Activated CD8-positive, alpha-beta memory T cell treated with anti-CD3 and anti-CD28 coated beads for 24 hours (primary cell): ENCODE results near the gene ADAMTSL5.
"Not testable (repeated sequence)": the region's sequence is repeated elsewhere in the genome, so short reads cannot be mapped to it uniquely, and the experiment has no call there.

Experiments used
- DNase-seq: peaks from one replicate; pipeline ENCODE4 v3.0.0-alpha.2; 2020

The ADAMTSL5 gene

DNA sequence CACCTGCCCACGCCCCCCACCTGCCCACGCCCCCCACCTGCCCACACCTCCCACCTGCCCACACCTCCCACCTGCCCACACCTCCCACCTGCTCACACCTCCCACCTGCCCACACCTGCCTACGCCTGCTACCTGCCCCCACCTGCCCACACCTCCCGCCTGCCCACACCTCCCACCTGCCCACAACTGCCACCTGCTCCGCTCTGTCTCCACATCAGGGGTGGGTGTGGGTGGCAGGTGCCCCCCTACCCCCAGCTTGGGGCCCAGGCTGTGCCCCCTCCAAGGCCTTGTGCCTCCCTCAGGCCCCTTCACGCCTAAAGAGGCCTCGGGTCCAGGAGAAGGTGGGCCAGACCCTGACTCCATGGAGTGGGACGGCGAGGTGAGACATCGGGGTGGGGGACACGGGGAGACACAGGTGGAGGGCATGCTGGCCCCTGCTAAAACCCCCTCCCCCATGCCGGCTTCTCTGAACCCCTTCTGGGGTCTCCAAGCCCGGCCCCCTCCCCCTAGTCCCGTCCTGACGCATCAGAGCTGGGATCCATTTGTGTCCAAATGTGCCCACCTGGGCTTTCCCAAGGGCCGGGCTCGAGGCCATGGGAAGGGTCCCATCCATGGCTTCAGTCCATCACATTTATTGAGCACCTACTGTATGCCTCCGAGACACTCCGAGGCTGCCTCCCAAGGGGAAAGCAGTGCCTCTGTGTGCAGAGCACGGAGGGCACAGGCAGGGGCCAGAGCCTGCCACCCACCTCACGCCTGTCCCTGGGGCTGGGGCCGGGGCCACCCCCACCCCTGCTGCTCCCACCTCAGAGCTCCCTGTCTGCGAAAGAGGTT is 16.0 kb upstream of the ADAMTSL5 start:
- DNase-seq: no peak

GRCh38 chr19:1527650-1528309 is 15.0 kb upstream of the ADAMTSL5 start:
- no peak for DNase-seq

GRCh38 chr19:1526979-1527649 is 14.3 kb upstream of the ADAMTSL5 start:
- no peak for DNase-seq

GRCh38 chr19:1526066-1526778 is 13.4 kb upstream of the ADAMTSL5 start:
- DNase-seq: no peak

DNA sequence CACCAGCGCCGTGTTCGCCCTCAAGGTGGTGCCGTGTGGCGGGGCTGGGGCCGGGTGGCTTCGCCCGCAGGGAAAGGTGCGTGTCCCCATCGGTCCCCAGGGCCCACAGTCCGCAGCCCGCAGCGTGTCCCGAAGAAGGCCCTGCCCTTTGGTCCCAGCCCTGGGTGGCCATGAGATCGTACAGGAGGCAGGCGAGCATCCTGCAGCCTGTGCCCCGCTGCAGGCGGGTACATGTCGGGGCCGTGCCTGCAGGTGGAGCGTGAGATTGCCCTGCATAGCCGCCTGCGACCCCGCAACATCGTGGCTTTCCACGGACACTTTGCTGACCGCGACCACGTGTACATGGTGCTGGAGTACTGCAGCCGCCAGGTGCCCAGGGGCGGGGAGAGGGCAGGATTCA is 12.5 kb upstream of the ADAMTSL5 start:
- no peak for DNase-seq

DNA sequence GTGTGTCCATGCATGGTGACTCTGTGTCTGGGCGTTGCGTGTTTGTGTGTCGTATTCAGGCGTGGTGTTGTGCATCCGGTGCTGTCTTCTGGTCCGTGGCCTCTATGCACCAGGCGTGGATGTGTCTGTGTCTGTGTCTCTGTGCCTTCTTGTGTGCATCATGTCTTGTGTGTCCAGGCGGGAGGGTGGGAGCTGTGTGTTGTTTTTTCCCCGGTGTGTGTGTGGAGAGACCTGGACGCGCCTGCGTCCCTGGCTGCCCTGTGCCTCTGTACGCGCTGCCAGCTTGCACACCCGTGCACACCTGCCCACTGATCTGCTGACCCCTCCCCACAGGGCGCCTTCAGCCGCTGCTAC is 12.1 kb upstream of the ADAMTSL5 start:
- no peak for DNase-seq

DNA sequence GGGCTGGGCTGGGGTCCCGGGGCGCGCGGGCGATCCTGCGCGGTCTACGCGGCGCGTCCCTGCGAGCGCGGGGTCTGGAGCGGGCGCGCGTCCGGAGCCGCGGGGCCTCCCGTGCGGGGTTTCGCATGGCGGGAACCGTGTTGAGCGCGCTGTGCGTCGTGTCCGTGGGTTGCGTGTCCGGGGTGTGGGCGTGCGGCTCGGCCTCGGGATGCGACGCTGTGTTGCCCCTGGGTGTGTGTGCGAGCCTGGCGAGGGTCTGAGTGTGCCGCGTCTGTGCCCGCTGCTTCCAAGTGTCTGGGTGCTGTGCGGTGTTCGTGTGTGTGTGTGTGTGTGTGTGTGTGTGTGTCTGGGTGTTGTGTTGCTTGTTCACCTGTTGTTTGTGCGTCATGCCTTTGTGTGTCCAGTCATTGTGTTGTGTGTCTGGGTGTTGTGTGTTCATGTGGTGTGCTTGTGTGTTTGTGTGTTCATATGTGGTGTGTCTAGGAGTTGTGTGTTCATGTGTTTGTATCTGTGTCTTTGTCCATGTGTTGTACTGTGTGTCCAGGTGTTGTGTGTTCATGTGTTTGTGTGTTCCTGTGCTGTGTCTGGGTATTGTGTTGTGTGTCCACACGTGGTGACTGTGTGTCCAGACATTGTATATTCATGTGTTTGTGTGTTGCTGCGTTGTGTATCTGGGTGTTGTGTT is 11.6 kb upstream of the ADAMTSL5 start:
- DNase-seq: no peak

DNA sequence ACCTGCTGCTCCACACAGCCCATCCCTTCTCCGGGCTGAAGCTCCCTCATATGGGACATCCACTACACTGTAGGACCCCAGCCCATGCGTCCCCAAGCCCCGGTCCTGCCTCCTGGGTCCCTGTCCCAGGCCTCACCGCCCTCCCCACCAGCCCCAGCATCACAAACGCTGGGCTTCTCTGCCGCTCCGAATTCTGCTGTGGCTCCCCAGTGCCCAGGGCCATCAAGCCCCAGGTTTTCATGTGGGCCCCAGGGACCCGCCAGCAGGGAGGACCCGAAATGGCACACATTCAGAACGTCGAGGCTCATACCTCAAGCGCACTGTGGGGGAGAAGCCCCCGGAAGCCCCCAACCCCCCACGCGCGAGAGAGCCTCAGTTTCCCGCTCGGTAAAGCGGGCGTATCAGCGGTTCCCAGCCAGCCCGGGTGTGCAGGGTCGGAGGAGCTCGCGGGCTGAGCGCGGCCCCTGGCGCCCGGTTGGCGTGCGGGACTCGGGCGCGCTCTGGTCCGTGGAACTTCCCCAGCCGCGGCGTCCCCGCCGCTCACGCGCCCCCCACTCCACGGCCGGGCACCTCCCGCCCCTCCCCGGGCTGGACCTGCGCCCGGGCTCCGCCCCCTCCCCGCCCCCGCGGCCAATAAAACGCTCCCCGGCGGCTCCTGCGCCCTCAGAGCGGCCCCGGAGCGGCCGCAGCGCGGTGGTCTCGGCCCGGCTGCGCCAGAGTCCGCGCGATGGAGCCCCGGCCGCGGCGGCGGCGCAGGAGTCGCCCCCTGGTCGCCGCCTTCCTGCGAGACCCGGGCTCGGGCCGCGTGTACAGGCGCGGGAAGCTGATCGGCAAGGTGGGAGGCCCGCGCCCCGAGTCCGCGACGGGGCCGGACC is 10.8 kb upstream of the ADAMTSL5 start, which contains the start of gene PLK5:
PLK5 (plus strand) TSS at position 666 of the 875 bp plus-strand sequence. CDS start 2,920 bp downstream, outside the sequence.
- no peak for DNase-seq

DNA sequence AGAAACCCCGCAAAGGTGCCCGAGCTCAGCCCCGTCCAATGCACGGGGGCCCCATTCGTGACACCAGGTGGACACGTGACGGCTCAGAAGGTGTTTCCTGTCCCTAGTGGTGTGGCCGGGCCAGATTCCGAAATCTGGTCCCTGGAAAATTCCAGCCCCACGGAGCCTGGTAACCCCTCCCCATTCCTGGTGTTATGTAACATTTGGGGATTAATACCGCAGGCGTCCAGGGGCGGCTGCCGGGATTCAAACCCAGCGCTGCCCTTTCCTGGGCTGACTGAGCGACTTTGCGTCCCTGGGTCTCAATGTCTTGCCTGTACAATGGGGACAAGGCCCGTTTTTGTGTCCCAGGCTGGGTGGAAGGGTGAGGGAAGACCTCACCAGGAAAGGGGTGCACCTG is 10.0 kb upstream of the ADAMTSL5 start:
- DNase-seq: no peak

- no peak for DNase-seq
These were observed 9.2 kb upstream of the ADAMTSL5 start for GRCh38 chr19:1522061-1522460.

- DNase-seq: no peak
These were observed 8.8 kb upstream of the ADAMTSL5 start for GRCh38 chr19:1521636-1522035.

GRCh38 chr19:1520203-1520780 is 7.5 kb upstream of the ADAMTSL5 start:
- no peak for DNase-seq

- DNase-seq: not testable (repeated sequence)
These were observed 7.0 kb upstream of the ADAMTSL5 start for GRCh38 chr19:1519802-1520201.

DNA sequence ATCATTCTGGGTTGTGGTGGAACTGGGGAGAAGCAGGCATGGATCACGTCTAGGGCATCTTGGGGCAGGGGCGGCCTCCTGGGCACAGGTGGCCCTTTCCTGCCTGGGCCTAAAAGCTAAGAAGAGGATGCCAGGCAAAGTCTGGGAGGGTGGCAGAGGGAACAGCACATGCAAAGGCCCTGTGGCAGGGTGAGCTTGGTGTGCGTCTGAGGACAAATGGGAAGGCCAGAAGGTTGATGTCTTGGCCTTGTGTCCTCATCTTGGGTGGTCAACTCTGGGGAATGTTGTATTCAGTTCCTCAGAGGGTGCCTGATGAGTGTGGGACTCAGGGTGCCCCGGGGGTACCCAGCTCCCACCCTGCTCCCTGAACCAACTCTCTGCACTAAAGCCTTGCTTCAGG is 5.7 kb upstream of the ADAMTSL5 start:
- DNase-seq: no peak

DNA sequence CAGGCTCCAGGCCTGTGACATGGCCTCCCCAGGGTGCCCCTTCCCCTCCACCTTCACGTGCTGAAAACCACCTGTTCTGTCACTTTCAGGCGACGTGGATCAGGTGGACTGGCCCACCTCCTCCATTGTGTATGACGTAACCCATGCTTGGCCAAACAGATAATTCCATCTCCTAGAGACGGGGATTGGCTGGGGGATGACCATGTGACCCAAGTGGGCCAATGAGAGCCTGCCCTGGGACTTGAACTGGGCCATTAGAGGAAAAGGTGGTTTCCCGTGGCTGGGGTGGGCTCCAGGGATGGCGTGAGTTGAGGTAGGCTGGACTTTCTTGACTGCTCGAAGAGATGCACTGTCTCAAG is 3.6 kb upstream of the ADAMTSL5 start:
- DNase-seq: no peak

DNA sequence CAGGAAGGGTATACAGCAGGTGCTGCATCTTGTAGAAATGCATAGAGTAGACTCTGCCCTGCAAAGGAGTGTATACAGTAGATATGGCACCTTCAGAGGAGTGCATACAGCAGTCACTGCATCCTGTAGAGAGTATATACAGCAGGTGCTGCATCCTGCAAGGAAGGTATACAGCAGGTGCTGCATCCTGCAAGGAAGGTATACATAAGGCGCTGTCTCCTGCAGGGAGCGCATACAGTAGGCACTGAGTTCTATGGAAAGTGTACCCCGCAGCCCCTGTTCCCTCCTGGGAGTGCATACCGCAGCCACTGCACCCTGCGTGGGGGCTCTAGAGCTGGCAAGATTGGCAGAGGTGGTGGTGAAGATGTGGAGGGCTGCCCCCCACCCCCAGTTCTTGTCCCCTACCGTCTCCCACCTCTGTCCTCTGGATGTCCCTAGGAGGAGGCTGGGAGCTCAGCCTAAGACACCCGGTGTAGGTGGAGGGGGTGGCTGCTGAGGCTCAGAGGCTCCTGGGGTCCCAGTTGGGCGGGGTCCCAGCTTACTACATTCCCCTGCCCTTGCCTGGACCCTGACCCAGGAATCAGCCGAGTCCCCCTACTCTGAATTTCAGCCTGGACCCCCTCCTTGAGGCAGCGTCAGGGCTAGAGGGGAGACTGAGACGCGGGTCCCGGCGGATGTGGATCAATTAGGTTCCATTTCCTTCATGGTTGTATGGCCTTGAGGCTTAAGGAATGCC is 2.3 kb upstream of the ADAMTSL5 start:
- DNase-seq: no peak

GRCh38 chr19:1514295-1514661 is 1.5 kb upstream of the ADAMTSL5 start:
- no peak for DNase-seq

- DNase-seq: peak; percentile 83
These were observed 878 bp upstream of the ADAMTSL5 start for GRCh38 chr19:1513499-1514294.
